Gastroesophageal sphincter (tissue), 3 donors: ENCODE measurements around the gene KLK8.

Source experiments
- CTCF ChIP-seq, 4 experiments: fragments of 200-600 bp in 2 of 4; fragments of 450-650 bp in 2 of 4; sonication (generic) in 1 of 4; IDR thresholded peaks; one replicate each; pipeline ENCODE4 v1.5.1; 2017 to 2019; ENCODE audit warnings: antibody characterized with exemption in 4 of 4, mild to moderate bottlenecking in 2 of 4, moderate library complexity in 2 of 4
- EP300 ChIP-seq: sonication (generic); formaldehyde crosslinking; IDR thresholded peaks from one replicate; pipeline ENCODE4 v1.6.1; 2017; ENCODE audit warnings: antibody characterized with exemption, mild to moderate bottlenecking
- POLR2A ChIP-seq, 2 donors: fragments of 450-650 bp; IDR thresholded peaks; one replicate each; pipeline ENCODE4 v1.6.1; 2017; ENCODE audit warnings: antibody characterized with exemption in 2 of 2, mild to moderate bottlenecking in 2 of 2, moderate library complexity in 1 of 2
- POLR2AphosphoS5 ChIP-seq: sonication (generic); formaldehyde crosslinking; IDR thresholded peaks from one replicate; pipeline ENCODE4 v1.6.1; 2017; ENCODE audit warnings: antibody characterized with exemption

GRCh38 chr19:51047031-51047335, 45.6 kb upstream of the KLK8 start:
- no peak for TF ChIP-seq POLR2AphosphoS5
- no peak for TF ChIP-seq CTCF (IDR thresholded peaks at IDR 0.05)
- TF ChIP-seq EP300 = no peak
- TF ChIP-seq POLR2A (IDR thresholded peaks at IDR 0.05) = no peak
